ENCODE results near the gene SPECC1.

DNA sequence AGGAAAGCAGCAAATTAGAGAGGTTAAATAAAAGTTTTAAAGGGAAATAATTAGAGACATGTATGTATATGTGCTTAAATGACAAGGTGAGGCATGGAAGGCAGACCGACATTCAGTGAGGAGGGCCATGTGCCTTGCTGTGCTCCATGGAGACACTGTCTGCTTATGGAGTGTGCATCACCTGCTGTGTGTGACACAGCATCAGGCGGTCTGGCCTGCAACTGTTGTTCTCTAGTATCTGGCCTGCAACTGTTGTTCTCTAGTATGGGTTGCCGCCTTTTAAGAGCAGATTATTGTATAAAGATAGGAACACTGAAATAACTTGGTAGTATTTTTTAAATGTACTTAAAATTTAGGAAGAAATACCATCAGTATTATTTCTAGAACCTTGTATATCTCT is 233.1 kb downstream of the SPECC1 start:
- TF ChIP-seq POLR2A (IDR thresholded peaks at IDR 0.05): no peak
- TF ChIP-seq, protein P1, sequence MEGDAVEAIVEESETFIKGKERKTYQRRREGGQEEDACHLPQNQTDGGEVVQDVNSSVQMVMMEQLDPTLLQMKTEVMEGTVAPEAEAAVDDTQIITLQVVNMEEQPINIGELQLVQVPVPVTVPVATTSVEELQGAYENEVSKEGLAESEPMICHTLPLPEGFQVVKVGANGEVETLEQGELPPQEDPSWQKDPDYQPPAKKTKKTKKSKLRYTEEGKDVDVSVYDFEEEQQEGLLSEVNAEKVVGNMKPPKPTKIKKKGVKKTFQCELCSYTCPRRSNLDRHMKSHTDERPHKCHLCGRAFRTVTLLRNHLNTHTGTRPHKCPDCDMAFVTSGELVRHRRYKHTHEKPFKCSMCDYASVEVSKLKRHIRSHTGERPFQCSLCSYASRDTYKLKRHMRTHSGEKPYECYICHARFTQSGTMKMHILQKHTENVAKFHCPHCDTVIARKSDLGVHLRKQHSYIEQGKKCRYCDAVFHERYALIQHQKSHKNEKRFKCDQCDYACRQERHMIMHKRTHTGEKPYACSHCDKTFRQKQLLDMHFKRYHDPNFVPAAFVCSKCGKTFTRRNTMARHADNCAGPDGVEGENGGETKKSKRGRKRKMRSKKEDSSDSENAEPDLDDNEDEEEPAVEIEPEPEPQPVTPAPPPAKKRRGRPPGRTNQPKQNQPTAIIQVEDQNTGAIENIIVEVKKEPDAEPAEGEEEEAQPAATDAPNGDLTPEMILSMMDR (IDR thresholded peaks at IDR 0.05): no peak

All from right lobe of liver (tissue), 4 donors.